Hematopoietic multipotent progenitor cell treated with erythropoietin and hydrocortisone succinate and interleukin-3 and kit ligand, for 15 days (in vitro differentiated cells): ENCODE results near the gene UFSP2.

Source experiments
- DNase-seq: peaks from one replicate; pipeline ENCODE4 v3.0.0-alpha.2; 2015; ENCODE audit warnings: low spot score

UFSP2 gene

DNA sequence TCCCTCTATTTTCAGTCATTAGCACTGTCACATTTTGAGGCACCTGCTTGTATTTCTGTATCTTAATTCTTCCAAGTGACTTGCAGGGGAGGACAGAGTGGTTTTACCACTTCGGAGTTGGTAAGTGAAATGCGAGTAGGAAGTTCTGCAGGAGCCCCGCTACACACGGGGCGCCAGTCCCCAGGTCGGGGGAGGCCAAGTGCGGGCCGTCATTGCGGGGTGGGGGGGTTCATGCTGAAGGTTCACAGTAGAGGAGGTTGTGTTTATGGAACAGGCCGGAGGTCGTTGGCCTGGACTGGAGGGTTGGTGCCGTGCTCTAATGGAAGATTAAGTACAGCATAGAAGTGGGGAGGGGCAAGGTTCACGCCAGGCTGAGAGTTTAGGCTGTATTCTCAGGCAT, 74.1 kb downstream of the UFSP2 start:
- no peak for DNase-seq
